ENCODE measurements around the gene SH3RF3. TPM values are rescaled to one million over a fixed set of nuclear protein-coding genes. Genes with fewer than 3 reads are reported as not detected.
"Not testable (repeated sequence)": the region's sequence is repeated elsewhere in the genome, so short reads cannot be mapped to it uniquely, and the experiment has no call there.

Gene SH3RF3
- total RNA-seq, 1 donor from 2014 or later = 1.7 TPM

DNA sequence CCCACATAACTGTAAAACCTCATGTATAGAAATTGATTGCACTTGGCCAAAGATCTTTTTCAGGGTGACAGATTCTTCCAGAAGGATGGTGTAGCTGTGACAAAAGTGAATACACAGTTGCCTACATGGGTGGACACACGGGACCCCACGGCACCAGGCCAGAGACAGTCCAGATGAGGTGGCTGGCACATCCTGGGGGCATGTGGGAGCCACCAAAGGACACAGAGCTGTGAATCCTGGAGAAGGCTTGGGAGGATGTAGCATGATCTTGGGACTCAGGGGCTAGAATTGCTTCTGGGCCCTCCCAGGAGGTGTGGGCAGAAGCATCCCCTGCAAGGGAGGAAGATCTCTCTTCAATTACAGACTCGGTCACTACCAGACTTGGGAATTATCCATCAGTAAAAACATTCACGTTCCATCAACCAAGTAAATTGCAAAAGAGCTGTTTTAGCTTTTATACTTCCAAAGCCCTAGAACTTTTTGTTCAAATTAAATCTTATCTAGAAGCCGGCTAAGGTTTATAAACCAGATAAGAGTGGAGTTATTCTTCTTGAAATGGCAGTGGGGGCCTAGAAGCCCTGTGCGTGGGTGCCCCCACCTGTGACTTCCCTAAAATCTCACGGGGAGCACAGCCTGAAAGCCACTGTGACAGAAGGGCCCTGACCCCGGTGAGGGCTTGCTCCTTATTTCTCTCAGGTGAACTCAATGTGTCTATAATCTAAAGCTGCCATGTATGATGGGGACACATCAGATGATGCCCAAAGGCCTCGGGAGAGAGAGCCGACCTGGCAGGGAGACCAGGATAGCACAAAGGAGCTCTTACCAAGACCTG is 403.1 kb downstream of the SH3RF3 start:
- peaks cover 6% of the 10 kb centered on the region for H3K27me3 Mint-ChIP-seq (ENCODE audit: unreplicated experiment)
- peaks cover 18% of the 10 kb centered on the region for H3K9me3 Mint-ChIP-seq (ENCODE audit: unreplicated experiment)

GRCh38 chr2:109532728-109533076 is 403.7 kb downstream of the SH3RF3 start:
- no peak for TF ChIP-seq CTCF (IDR thresholded peaks at IDR 0.05; ENCODE audit: partially characterized antibody, unreplicated experiment)
- Mint-ChIP-seq H3K27me3 (ENCODE audit: unreplicated experiment) (peaks cover 3% of the 10 kb centered on the region), H3K27ac (ENCODE audit: unreplicated experiment) (peak overlapping the region; percentile 73), H3K36me3 (ENCODE audit: unreplicated experiment) (peaks cover 8% of the 10 kb centered on the region), H3K4me1 (ENCODE audit: low read depth, unreplicated experiment) (peaks cover 32% of the 10 kb centered on the region), H3K9me3 (ENCODE audit: unreplicated experiment) (peaks cover 17% of the 10 kb centered on the region), H3K4me3 (ENCODE audit: unreplicated experiment) (peak overlapping the region; percentile 71)
- no peak for DNase-seq

More for the DNA sequence above, 403.1 kb downstream of the SH3RF3 start:
- no peak overlapping the region for H3K4me3 Mint-ChIP-seq (ENCODE audit: unreplicated experiment)
- no peak for DNase-seq
- H3K27ac Mint-ChIP-seq (ENCODE audit: unreplicated experiment) = no peak overlapping the region
- peaks cover 8% of the 10 kb centered on the region for H3K36me3 Mint-ChIP-seq (ENCODE audit: unreplicated experiment)
- TF ChIP-seq CTCF (IDR thresholded peaks at IDR 0.05; ENCODE audit: partially characterized antibody, unreplicated experiment) = no peak
- H3K4me1 Mint-ChIP-seq (ENCODE audit: low read depth, unreplicated experiment) = peaks cover 32% of the 10 kb centered on the region

DNA sequence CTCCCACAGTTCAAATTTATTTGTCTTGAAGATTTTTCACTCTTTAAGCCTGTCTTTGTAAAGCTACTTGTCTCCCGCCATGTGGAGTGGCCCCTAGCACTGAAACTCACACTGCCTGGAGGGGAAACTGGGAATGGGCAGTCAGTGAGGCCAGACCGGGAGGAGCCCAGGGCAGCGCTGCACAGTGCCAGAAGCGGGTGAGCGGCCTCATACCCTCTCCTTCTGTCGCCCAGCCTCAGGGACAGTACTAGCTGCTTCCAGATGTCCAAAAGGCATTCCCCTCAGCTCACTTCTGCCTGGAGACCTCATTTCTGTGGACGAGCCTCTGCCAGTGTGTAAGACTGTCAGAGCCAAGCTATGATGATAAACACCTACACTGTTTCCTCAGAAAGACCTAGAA is 404.8 kb downstream of the SH3RF3 start:
- peaks cover 8% of the 10 kb centered on the region for H3K36me3 Mint-ChIP-seq (ENCODE audit: unreplicated experiment)
- peak overlapping the region; percentile 80 for H3K27ac Mint-ChIP-seq (ENCODE audit: unreplicated experiment)
- no peak overlapping the region for H3K4me3 Mint-ChIP-seq (ENCODE audit: unreplicated experiment)
- DNase-seq = no peak
- peaks cover 30% of the 10 kb centered on the region for H3K4me1 Mint-ChIP-seq (ENCODE audit: low read depth, unreplicated experiment)
- peaks cover 16% of the 10 kb centered on the region for H3K9me3 Mint-ChIP-seq (ENCODE audit: unreplicated experiment)
- H3K27me3 Mint-ChIP-seq (ENCODE audit: unreplicated experiment) = peaks cover 3% of the 10 kb centered on the region
- no peak for TF ChIP-seq CTCF (IDR thresholded peaks at IDR 0.05; ENCODE audit: partially characterized antibody, unreplicated experiment)

DNA sequence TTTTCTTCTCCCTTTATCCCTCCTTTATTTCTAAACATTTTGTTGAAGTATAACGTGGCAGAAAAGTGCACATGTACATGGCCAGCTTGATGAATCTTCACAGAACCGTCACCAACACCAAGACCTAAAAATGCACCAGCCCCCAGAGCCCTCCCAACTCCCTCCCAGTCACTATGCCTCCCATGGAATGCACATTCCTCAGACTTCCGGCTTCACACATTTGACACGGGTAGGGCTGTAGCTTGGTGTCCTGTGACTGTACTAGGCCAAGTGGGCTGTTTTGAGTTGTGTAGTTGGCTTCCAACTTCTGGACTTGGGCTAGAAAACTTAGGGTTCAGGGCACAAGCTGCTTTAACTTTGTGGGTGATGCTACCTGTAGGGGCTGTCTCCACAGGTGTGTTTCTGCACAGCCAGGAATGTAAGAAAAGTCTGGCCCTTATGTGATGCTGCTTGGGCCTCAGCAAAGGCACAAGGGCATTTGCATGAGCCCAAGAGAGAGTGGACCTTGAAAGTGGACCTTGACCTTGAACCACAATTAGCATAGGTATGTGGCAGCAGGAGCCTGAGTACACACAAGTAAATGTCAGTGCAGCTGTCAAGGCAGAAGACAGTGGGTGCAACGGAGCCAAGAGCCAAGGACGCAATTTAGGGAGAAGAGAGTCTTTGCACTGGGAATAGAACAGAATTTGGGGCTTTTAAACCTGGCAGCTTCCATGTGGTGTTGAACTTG is 406.4 kb downstream of the SH3RF3 start:
- no peak for TF ChIP-seq CTCF (IDR thresholded peaks at IDR 0.05; ENCODE audit: partially characterized antibody, unreplicated experiment)
- Mint-ChIP-seq H3K4me1 (ENCODE audit: low read depth, unreplicated experiment) (peaks cover 18% of the 10 kb centered on the region), H3K4me3 (ENCODE audit: unreplicated experiment) (no peak overlapping the region), H3K27ac (ENCODE audit: unreplicated experiment) (peak overlapping the region; percentile 33), H3K36me3 (ENCODE audit: unreplicated experiment) (peaks cover 8% of the 10 kb centered on the region), H3K9me3 (ENCODE audit: unreplicated experiment) (peaks cover 10% of the 10 kb centered on the region), H3K27me3 (ENCODE audit: unreplicated experiment) (no peaks in the 10 kb centered on the region)
- DNase-seq = no peak

GRCh38 chr2:109536556-109536955 is 407.6 kb downstream of the SH3RF3 start:
- not testable (repeated sequence) for DNase-seq; H3K36me3 Mint-ChIP-seq (ENCODE audit: unreplicated experiment); H3K27me3 Mint-ChIP-seq (ENCODE audit: unreplicated experiment); H3K27ac Mint-ChIP-seq (ENCODE audit: unreplicated experiment); H3K4me3 Mint-ChIP-seq (ENCODE audit: unreplicated experiment)
- peaks cover 11% of the 10 kb centered on the region for H3K9me3 Mint-ChIP-seq (ENCODE audit: unreplicated experiment)
- H3K4me1 Mint-ChIP-seq (ENCODE audit: low read depth, unreplicated experiment) = peaks cover 12% of the 10 kb centered on the region

All from glutamatergic neuron (in vitro differentiated cells).